Loucy (cell line): Measurements from ENCODE around the gene PPP1R27.

Experiments
- H2AFZ ChIP-seq: fragments of 200-600 bp; sonication (generic); 2 replicates; pipeline ENCODE4 v1.6.0; 2016; ENCODE audit warnings: antibody characterized with exemption, mild to moderate bottlenecking, low read length, moderate library complexity
- H3F3A ChIP-seq: fragments of 200-600 bp; 2 replicates; pipeline ENCODE4 v1.6.0; 2016; ENCODE audit warnings: antibody characterized with exemption, low read depth, mild to moderate bottlenecking
- H3K27me3 ChIP-seq: fragments of 200-600 bp; sonication (generic); 2 replicates; pipeline ENCODE4 v1.6.1; 2014; ENCODE audit warnings: low read length, mild to moderate bottlenecking; ENCODE audit not compliant: insufficient read depth, poor library complexity, severe bottlenecking
- H3K36me3 ChIP-seq: fragments of 200-600 bp; sonication (generic); 2 replicates; pipeline ENCODE4 v1.6.1; 2016; ENCODE audit warnings: low read length; ENCODE audit not compliant: insufficient read depth
- H3K4me1 ChIP-seq: fragments of 200-600 bp; sonication (generic); 2 replicates; pipeline ENCODE4 v1.5.1; 2014; ENCODE audit warnings: low read length, mild to moderate bottlenecking; ENCODE audit not compliant: insufficient read depth, poor library complexity, severe bottlenecking
- H3K4me2 ChIP-seq: fragments of 200-600 bp; sonication (generic); 2 replicates; pipeline ENCODE4 v1.6.0; 2014; ENCODE audit warnings: antibody characterized with exemption, low read length, low read depth, mild to moderate bottlenecking; ENCODE audit not compliant: poor library complexity, severe bottlenecking
- H3K4me3 ChIP-seq: fragments of 200-600 bp; sonication (generic); 2 replicates; pipeline ENCODE4 v1.5.1; 2014; ENCODE audit warnings: low read length, mild to moderate bottlenecking, mixed read lengths; ENCODE audit not compliant: poor library complexity, severe bottlenecking
- H3K79me2 ChIP-seq: fragments of 200-600 bp; sonication (generic); 2 replicates; pipeline ENCODE4 v1.6.1; 2014; ENCODE audit warnings: low read length; ENCODE audit not compliant: insufficient read depth
- H3K9ac ChIP-seq: fragments of 200-600 bp; sonication (generic); 2 replicates; pipeline ENCODE4 v1.6.0; 2014; ENCODE audit warnings: mild to moderate bottlenecking, low read depth, low read length, moderate library complexity; ENCODE audit not compliant: poor library complexity, severe bottlenecking
- H3K9me2 ChIP-seq: fragments of 200-600 bp; sonication (generic); replicated peaks from 2 replicates; pipeline ENCODE4 v1.6.1; 2016; ENCODE audit warnings: low read depth, low read length, mixed read lengths
- H3K9me3 ChIP-seq: fragments of 200-600 bp; sonication (generic); 2 replicates; pipeline ENCODE4 v1.6.1; 2014; ENCODE audit warnings: mild to moderate bottlenecking, antibody characterized with exemption, low read length, low read depth; ENCODE audit not compliant: insufficient read depth
- H4K20me1 ChIP-seq: fragments of 200-600 bp; sonication (generic); 2 replicates; pipeline ENCODE4 v1.6.0; 2014; ENCODE audit warnings: antibody characterized with exemption, low read length, mild to moderate bottlenecking; ENCODE audit not compliant: insufficient read depth, poor library complexity, severe bottlenecking
- CTCF ChIP-seq: fragments of 200-600 bp; sonication (generic); conservative IDR thresholded peaks from 2 replicates; pipeline ENCODE4 v1.5.1; 2014; ENCODE audit warnings: mild to moderate bottlenecking, antibody characterized with exemption, low read length
- EZH2phosphoT487 ChIP-seq: fragments of 200-600 bp; IDR thresholded peaks from 2 replicates; pipeline ENCODE4 v1.6.1; 2018; ENCODE audit warnings: antibody characterized with exemption, mild to moderate bottlenecking, moderate library complexity, borderline replicate concordance

The PPP1R27 gene

GRCh38 chr17:81801327-81801726 lies 33.5 kb downstream of the PPP1R27 start:
- Histone ChIP-seq H3K9ac (no peak overlapping the region), H3K4me3 (no peak overlapping the region), H3F3A (no peaks in the 10 kb centered on the region), H4K20me1 (no peaks in the 10 kb centered on the region), H3K4me1 (no peaks in the 10 kb centered on the region), H2AFZ (no peak overlapping the region), H3K4me2 (no peak overlapping the region), H3K79me2 (no peaks in the 10 kb centered on the region), H3K36me3 (no peaks in the 10 kb centered on the region), H3K27me3 (no peaks in the 10 kb centered on the region), H3K9me2 (no peaks in the 10 kb centered on the region), H3K9me3 (no peaks in the 10 kb centered on the region)
- no peak for TF ChIP-seq EZH2phosphoT487
- TF ChIP-seq CTCF: no peak

GRCh38 chr17:81794509-81794908 lies 40.3 kb downstream of the PPP1R27 start:
- no peaks in the 10 kb centered on the region for H3K9me2 ChIP-seq
- no peaks in the 10 kb centered on the region for H3K4me1 ChIP-seq
- no peaks in the 10 kb centered on the region for H4K20me1 ChIP-seq
- no peaks in the 10 kb centered on the region for H3K27me3 ChIP-seq
- no peaks in the 10 kb centered on the region for H3K9me3 ChIP-seq
- H3K9ac ChIP-seq: no peak overlapping the region
- H3F3A ChIP-seq: no peaks in the 10 kb centered on the region
- H2AFZ ChIP-seq: no peak overlapping the region
- H3K4me3 ChIP-seq: no peak overlapping the region
- H3K36me3 ChIP-seq: no peaks in the 10 kb centered on the region
- H3K4me2 ChIP-seq: no peak overlapping the region
- TF ChIP-seq EZH2phosphoT487 (no peak), CTCF (no peak)
- H3K79me2 ChIP-seq: no peaks in the 10 kb centered on the region

- Histone ChIP-seq H3F3A (no peaks in the 10 kb centered on the region), H3K9me2 (no peaks in the 10 kb centered on the region), H3K9me3 (no peaks in the 10 kb centered on the region), H3K9ac (no peak overlapping the region), H3K4me1 (no peaks in the 10 kb centered on the region), H3K27me3 (no peaks in the 10 kb centered on the region), H3K79me2 (no peaks in the 10 kb centered on the region), H3K4me2 (no peak overlapping the region), H4K20me1 (no peaks in the 10 kb centered on the region), H2AFZ (no peak overlapping the region), H3K4me3 (no peak overlapping the region), H3K36me3 (no peaks in the 10 kb centered on the region)
- TF ChIP-seq EZH2phosphoT487 (no peak), CTCF (no peak)
Measured at GRCh38 chr17:81794074-81794476, 40.8 kb downstream of the PPP1R27 start.
